DND-41 (cell line): ENCODE results near the gene ELOVL6.

Experiments
- CTCF ChIP-seq: IDR thresholded peaks from 2 replicates; pipeline ENCODE4 v1.5.1; 2012; ENCODE audit warnings: borderline replicate concordance, low read length, moderate library complexity, mild to moderate bottlenecking; ENCODE audit not compliant: poor library complexity, severe bottlenecking; ENCODE audit errors: extremely low read depth
- EZH2 ChIP-seq: IDR thresholded peaks from 3 replicates; pipeline ENCODE4 v1.6.1; 2012; ENCODE audit warnings: borderline replicate concordance, low read depth, mild to moderate bottlenecking, moderate library complexity, low read length, inconsistent platforms; ENCODE audit not compliant: severe bottlenecking

DNA sequence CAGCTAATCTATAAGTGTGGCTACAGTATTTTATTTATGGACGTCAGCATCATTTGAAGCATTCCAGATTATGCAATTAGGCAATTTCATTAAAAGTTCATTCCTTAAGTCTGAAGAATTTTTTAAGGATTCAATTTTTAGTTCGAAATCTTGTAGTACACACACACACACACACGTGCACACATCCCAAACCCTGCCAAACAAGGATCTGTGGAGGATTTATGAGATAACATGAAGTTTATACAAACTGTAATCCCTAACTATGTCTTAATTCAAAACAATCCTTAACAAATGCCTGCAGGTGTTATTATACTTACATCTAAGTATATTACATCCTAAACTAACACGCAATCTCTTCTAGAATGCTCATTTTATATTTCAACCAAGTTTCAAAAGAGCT lies 105.8 kb downstream of the ELOVL6 start:
- no peak for TF ChIP-seq CTCF
- TF ChIP-seq EZH2 = no peak
